WERI-Rb-1 (cell line): Measurements from ENCODE around the gene COPS7A.

Experiments
- DNase-seq: peaks from one replicate; pipeline ENCODE4 v3.0.0-alpha.2; 2020
- H3K27ac ChIP-seq: fragments of 250-450 bp; sonication (Bioruptor Pico); 2 replicates; pipeline ENCODE4 v1.5.1; 2020; ENCODE audit warnings: mild to moderate bottlenecking, moderate library complexity
- H3K27me3 ChIP-seq: fragments of 250-450 bp; sonication (Bioruptor Pico); 2 replicates; pipeline ENCODE4 v1.5.1; 2021; ENCODE audit warnings: mild to moderate bottlenecking, low read depth, moderate library complexity; ENCODE audit not compliant: insufficient read depth, severe bottlenecking
- H3K36me3 ChIP-seq: fragments of 250-450 bp; sonication (Bioruptor Pico); 2 replicates; pipeline ENCODE4 v1.5.1; 2020; ENCODE audit warnings: mild to moderate bottlenecking, moderate library complexity
- H3K4me3 ChIP-seq: 2 replicates; pipeline ENCODE4 v1.5.1; 2011; ENCODE audit warnings: low read depth, mild to moderate bottlenecking, control low read depth, low read length
- H3K9me3 ChIP-seq: fragments of 250-450 bp; sonication (Bioruptor Pico); 2 replicates; pipeline ENCODE4 v1.5.1; 2021; ENCODE audit warnings: mild to moderate bottlenecking, moderate library complexity; ENCODE audit not compliant: severe bottlenecking
- CTCF ChIP-seq: IDR thresholded peaks from 2 replicates; pipeline ENCODE4 v1.5.1; 2011; ENCODE audit warnings: low read depth, mild to moderate bottlenecking, control low read depth, inconsistent platforms, low read length

Gene COPS7A

GRCh38 chr12:6695313-6696045 lies 28.4 kb upstream of the COPS7A start:
- no peak for TF ChIP-seq CTCF
- no peak overlapping the region for H3K4me3 ChIP-seq
- no peaks in the 10 kb centered on the region for H3K9me3 ChIP-seq

GRCh38 chr12:6696690-6697583 lies 26.9 kb upstream of the COPS7A start:
- TF ChIP-seq CTCF: no peak
- H3K27ac ChIP-seq: no peak overlapping the region
- H3K27me3 ChIP-seq: no peaks in the 10 kb centered on the region
- peaks cover 3% of the 10 kb centered on the region for H3K36me3 ChIP-seq
- H3K9me3 ChIP-seq: no peaks in the 10 kb centered on the region
- DNase-seq: no peak
- no peak overlapping the region for H3K4me3 ChIP-seq

More at GRCh38 chr12:6695313-6696045, 28.4 kb upstream of the COPS7A start:
- Histone ChIP-seq H3K36me3 (peaks cover 3% of the 10 kb centered on the region), H3K27me3 (no peaks in the 10 kb centered on the region), H3K27ac (no peak overlapping the region)
- DNase-seq: no peak

GRCh38 chr12:6697584-6698351 lies 26.1 kb upstream of the COPS7A start:
- H3K27ac ChIP-seq: no peak overlapping the region
- H3K9me3 ChIP-seq: no peaks in the 10 kb centered on the region
- no peak overlapping the region for H3K4me3 ChIP-seq
- peak; percentile 65 for DNase-seq
- peaks cover 3% of the 10 kb centered on the region for H3K36me3 ChIP-seq
- peak; percentile 85 for TF ChIP-seq CTCF
- no peaks in the 10 kb centered on the region for H3K27me3 ChIP-seq

GRCh38 chr12:6698352-6699046 lies 25.3 kb upstream of the COPS7A start:
- Histone ChIP-seq H3K4me3 (no peak overlapping the region), H3K27me3 (no peaks in the 10 kb centered on the region), H3K9me3 (no peaks in the 10 kb centered on the region), H3K27ac (no peak overlapping the region), H3K36me3 (peaks cover 3% of the 10 kb centered on the region)
- DNase-seq: no peak
- no peak for TF ChIP-seq CTCF

GRCh38 chr12:6699259-6699988 lies 24.4 kb upstream of the COPS7A start:
- DNase-seq: no peak
- H3K4me3 ChIP-seq: peak overlapping the region; percentile 79

More at GRCh38 chr12:6699259-6699988, 24.4 kb upstream of the COPS7A start:
- Histone ChIP-seq H3K9me3 (no peaks in the 10 kb centered on the region), H3K27ac (no peak overlapping the region), H3K27me3 (no peaks in the 10 kb centered on the region), H3K36me3 (peaks cover 3% of the 10 kb centered on the region)
- no peak for TF ChIP-seq CTCF
